ENCODE results near the gene TMCO2.
A peak's percentile ranks its signal among the peaks of the same experiment; 100 is the strongest.
"Not testable (repeated sequence)": the region's sequence is repeated elsewhere in the genome, so short reads cannot be mapped to it uniquely, and the experiment has no call there.

Gene TMCO2

GRCh38 chr1:40247655-40248054 lies at the start of gene TMCO2:
TSS of gene TMCO2 (plus strand) at chr1:40247937. CDS start at chr1:40247994, 57 bp downstream.
- DNase-seq (ENCODE audit: low spot score), result peak; percentile 26

DNA sequence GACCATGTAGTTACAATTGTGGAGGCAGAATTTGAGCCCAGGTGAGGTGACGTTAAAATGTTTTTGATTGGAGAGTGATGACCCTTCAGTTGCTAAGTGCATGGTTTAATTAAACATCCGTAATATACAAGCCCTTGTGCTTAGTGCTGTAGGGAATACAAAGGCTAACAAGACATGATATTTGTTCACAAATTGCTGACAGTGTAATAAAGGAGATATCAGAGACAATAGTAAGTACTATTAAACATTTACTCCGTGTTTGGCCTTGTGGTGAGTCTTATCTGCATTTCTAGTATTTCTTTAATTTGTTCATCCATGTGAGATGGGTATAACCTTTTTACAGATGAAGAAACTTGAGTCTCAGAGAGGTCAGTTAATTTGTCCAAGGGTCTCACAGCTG lies 48.6 kb upstream of the TMCO2 start:
- no peak for DNase-seq (ENCODE audit: low spot score)

DNA sequence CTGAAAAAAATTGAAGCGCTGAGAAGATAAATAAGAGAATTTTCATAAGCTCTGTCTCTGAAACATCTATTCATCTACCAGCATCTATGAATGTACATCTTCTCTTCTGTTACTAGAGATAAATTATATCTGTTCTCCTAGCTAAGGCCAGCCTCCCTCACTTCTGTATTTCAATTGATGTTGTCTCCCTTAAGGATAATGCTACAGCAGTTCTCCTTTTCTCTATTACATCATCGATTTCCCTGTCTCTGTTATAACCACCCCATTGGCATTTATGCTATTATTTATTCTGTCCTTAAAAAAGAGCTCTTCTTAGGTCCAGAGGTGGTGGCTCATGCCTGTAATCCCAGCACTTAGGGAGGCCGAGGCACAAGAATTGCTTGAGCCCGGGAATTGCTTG lies 42.9 kb upstream of the TMCO2 start:
- no peak for DNase-seq (ENCODE audit: low spot score)

- DNase-seq (ENCODE audit: low spot score), result no peak
These were observed 37.1 kb upstream of the TMCO2 start for GRCh38 chr1:40210511-40211204.

- DNase-seq (ENCODE audit: low spot score), result no peak
These were observed 29.4 kb upstream of the TMCO2 start for GRCh38 chr1:40218333-40218732.

DNA sequence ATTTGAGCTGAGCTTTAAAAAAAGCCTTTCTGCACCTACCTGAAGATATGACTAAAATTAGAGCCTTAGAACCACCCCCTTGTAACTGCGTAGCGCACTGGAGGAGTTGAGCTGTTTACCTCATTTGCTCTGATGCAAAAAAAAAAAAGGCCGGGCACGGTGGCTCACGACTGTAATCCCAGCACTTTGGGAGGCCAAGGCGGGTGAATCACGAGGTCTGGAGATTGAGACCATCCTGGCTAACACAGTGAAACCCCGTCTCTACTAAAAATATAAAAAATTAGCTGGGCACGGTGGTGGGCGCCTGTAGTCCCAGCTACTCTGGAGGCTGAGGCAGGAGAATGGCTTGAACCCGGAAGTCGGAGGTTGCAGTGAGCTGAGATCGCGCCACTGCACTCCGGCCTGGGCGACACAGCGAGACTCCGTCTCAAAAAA lies 26.2 kb upstream of the TMCO2 start:
- not testable (repeated sequence) for DNase-seq (ENCODE audit: low spot score)

DNA sequence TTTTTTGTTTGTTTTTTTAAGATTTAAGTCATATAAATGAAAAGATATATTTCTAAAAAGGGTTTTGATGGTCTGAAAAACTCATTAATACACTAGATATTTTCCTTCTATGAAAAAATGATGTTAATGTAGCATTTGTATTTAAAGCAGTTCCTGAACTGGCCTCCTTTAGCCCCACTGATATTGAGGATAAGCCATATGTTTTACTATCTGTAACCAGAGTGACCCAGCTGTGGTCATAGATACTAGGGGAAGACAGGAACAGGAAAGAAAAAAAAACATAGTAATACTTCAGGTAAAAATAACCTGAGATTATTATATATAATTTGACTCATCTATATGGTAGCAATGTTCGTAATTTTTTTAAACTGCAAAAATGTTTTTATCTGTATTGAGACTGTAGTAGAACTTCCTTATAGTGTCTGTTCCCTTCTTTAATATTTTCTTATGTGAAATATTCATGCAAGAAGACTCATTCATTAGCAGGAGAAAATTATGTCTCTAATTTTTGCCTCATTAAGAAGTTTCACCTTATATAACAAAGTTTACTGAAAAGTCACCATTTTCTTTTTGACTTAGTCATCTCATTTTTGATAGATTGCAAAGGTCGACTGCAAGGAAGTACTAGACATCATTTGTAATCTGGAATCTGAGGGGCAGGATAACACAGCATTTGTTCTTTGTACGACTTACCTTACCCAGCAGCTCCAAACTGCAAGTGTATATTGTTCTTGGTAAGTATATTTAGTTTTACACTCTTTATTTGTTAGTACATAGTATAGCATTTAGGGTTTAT lies 25.6 kb upstream of the TMCO2 start:
- no peak for DNase-seq (ENCODE audit: low spot score)

DNA sequence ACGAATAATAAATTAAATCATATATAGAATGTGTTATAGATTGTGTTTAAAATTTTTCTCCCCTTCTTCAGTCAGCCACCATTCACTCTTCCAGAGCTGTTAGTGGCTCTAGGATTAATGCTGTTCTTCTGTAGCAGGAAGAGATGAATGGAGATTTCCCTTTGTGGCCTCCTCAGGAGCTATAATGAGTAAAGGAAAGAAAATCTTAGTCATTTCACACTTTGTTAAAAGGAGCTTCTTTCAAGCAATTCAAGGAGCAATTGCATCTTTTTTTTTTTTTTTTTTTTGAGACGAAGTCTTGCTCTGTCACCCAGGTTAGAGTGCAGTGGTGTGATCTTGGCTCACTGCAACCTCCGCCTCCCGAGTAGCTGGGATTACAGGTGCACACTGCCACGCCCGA lies 23.7 kb upstream of the TMCO2 start:
- no peak for DNase-seq (ENCODE audit: low spot score)

- DNase-seq (ENCODE audit: low spot score), result no peak
These were observed 21.5 kb upstream of the TMCO2 start for GRCh38 chr1:40226192-40226591.

- DNase-seq (ENCODE audit: low spot score), result no peak
These were observed 15.3 kb upstream of the TMCO2 start for GRCh38 chr1:40232444-40232843.

DNA sequence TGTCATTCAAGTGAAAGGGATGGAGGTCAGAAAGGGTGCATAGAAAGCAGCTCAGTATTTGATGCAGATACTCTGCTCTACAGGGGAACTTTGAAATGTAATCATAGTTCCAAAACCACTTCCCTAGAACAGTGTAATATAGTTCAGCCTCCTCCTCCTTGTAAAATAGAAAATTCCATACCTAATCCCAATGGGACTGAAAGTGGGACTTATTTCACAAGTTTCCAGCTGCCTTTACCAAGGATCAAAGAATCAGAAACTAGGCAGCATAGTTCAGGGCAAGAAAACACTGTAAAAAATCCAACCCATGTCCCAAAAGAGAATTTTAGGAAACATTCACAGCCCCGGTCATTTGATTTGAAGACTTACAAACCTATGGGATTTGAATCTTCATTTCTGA lies 8.1 kb upstream of the TMCO2 start:
- DNase-seq (ENCODE audit: low spot score), result no peak

GRCh38 chr1:40240390-40240789 lies 7.3 kb upstream of the TMCO2 start:
- no peak for DNase-seq (ENCODE audit: low spot score)

- DNase-seq (ENCODE audit: low spot score), result no peak
These were observed 6.4 kb upstream of the TMCO2 start for GRCh38 chr1:40241362-40241761.

- no peak for DNase-seq (ENCODE audit: low spot score)
These were observed 4.4 kb upstream of the TMCO2 start for GRCh38 chr1:40243351-40243750.

DNA sequence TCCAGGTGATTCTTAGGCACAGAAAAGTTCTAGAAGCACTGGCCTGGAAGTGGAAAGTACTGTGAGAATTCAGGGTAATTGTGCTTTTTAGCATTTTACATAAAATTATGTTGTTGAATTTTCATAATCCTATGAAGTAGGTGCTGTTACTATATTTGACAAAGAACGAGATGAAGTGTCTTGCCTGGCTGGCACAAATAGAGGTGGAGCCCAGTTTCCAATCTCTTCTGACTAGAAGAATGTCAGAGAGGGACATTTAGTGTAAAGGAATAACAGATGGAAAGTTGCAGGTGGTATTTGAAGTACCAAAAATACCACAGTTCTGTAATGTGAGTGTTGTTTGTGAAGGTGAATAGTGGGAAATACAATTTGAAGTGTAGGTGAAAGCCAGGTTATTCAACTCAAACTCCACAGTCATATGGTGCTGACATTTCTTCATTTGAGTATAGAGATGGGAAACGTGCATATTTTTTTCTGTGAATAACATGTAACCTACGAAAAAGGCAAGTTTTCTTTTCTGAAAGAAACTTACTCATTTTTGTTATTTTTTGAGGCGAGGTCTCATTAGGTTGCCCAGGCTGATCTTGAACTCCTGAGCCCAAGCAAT lies 3.5 kb upstream of the TMCO2 start:
- no peak for DNase-seq (ENCODE audit: low spot score)

DNA sequence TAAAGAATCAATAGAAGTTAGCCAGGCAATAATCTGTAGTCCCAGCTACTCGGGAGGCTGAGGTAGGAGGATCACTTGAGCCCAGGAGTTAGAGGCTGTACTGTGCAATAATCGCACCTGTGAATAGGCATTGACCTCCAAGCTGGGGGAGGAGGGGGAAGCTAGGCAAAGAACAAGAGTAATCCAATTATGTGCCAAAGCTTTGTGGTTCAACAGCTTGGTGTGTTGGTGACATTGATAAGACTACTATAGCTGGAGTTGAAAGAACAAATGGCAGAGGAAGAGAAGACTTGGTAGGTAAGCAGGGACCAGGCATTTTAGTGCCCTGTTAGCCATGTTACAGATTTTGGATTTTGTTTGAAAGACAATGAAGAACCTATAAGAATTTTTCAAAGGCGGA lies 2.1 kb upstream of the TMCO2 start:
- no peak for DNase-seq (ENCODE audit: low spot score)

- DNase-seq (ENCODE audit: low spot score), result no peak
These were observed 675 bp downstream of the TMCO2 start for GRCh38 chr1:40248412-40248811.

- DNase-seq (ENCODE audit: low spot score), result no peak
These were observed 3.7 kb downstream of the TMCO2 start for GRCh38 chr1:40251456-40251855.

DNA sequence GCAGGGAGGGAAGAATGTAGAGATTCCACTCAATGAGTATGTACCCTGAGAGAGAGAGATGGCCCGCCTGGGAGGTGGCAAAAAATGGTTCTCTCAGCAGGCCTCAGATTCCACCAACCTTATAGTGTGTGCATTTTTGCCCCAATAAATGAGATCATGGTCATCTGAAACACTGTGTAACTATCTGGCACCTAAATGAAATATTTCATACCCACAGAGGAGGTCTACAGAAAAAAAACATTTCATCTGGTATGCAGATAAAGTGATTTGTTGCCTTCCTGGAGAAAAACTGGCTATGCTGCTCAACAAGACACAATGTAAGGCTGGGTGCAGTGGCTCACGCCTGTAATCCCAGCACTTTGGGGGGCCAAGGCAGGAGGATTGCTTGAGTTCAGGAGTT lies 4.9 kb downstream of the TMCO2 start:
- DNase-seq (ENCODE audit: low spot score), result no peak

DNA sequence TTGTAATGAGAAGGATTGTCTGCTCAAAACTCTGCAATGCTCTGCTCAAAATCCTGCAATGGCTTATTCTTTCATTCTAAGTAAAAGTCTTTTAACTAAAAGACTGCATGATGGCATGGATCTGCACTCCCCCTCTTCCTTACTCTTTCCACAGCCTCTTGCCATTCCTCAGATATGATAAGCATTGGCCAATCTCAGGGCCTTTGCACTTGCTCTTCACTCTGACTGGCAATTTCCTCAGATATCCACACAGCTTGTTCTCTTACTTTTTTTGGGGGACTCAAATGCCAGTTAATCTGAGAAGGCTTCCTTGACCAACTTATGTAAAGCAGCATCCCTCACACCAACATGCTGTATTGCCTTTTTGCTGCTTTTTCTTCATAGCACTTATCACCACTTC lies 7.5 kb downstream of the TMCO2 start:
- DNase-seq (ENCODE audit: low spot score), result no peak

DNA sequence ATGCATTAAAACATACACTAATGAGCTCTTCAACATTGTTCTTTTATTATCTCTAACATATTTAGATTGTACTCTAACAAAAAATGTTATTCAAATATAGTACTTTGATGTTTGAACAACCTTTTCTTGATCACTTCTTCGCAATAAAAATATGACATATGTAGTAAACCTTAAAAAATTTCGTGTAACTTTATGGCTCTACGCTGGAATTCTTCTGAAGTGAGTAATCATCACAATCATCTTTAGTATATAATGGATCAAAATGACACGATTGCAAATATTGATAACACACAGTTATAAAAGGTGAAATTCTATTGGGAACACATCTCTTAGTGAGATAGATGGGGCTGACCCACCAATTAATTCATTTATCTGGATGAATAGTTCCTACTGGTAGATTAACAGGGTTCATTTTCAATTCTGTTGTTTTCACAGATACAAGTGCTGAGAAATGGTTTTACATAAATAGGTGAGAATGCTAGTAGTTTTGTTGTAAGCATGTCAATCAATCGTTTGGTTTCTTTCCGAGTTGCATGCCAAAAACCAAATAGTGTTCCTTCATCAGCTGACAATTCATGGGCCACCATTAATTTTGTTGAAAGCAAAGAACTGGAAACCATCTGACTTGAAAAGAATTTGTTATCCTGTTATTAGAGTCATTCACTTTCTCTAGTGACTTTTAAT lies 8.8 kb downstream of the TMCO2 start:
- no peak for DNase-seq (ENCODE audit: low spot score)

DNA sequence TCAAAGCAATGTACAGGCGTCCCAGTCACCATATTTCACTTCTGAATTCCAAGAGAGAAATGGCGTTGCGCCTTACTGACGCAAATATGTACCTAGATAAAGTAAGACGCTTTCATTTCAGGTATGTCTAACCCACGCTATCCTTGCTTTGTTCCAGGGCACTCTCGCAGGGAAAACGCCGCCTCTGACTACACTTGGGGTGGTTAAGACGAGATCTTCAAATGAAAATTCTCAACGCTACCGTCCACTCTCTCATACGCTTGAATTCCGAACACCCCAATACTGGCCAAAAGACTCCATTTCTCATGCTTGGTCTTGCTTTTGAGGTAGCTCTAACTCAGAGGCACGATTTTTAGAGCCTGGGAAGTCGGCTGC lies 9.6 kb downstream of the TMCO2 start:
- peak; percentile 50 for DNase-seq (ENCODE audit: low spot score)
